HL-60 (cell line): ENCODE measurements around the gene CRIP2.

Source experiments
- DNase-seq, 2 experiments: peaks; one replicate each; pipeline ENCODE4 v3.0.0-alpha.2; 2010 to 2020; ENCODE audit warnings: low read depth in 1 of 2, low spot score in 1 of 2
- H3K27ac ChIP-seq: fragments of 250-450 bp; sonication (Bioruptor Pico); replicated peaks from 2 replicates; pipeline ENCODE4 v1.5.1; 2020; ENCODE audit warnings: mild to moderate bottlenecking, moderate library complexity
- H3K27me3 ChIP-seq: fragments of 250-450 bp; sonication (Bioruptor Pico); 2 replicates; pipeline ENCODE4 v1.5.1; 2021; ENCODE audit warnings: mild to moderate bottlenecking, moderate library complexity; ENCODE audit not compliant: insufficient read depth, poor library complexity, severe bottlenecking
- H3K4me3 ChIP-seq: replicated peaks from 2 replicates; pipeline ENCODE4 v1.5.1; 2011; ENCODE audit warnings: mild to moderate bottlenecking, control low read depth, low read length; ENCODE audit not compliant: insufficient read depth
- GABPA ChIP-seq: IDR thresholded peaks from 2 replicates; pipeline ENCODE4 v1.6.1; 2012; ENCODE audit warnings: low read depth
- POLR2AphosphoS5 ChIP-seq: IDR thresholded peaks from 2 replicates; pipeline ENCODE4 v1.6.1; 2012; ENCODE audit warnings: low read depth
- SPI1 ChIP-seq: IDR thresholded peaks from 2 replicates; pipeline ENCODE4 v1.6.1; 2012; ENCODE audit warnings: low read depth, mild to moderate bottlenecking, borderline replicate concordance
- TF ChIP-seq, protein P1 (sequence below): IDR thresholded peaks from 2 replicates; pipeline ENCODE4 v1.6.1; 2012; ENCODE audit warnings: low read depth; ENCODE audit not compliant: insufficient replicate concordance
- TF ChIP-seq, protein P2 (sequence below): IDR thresholded peaks from one replicate; pipeline ENCODE4 v1.5.1; 2011; ENCODE audit warnings: low read length, control low read depth, inconsistent platforms; ENCODE audit not compliant: insufficient read depth

CRIP2 gene

DNA sequence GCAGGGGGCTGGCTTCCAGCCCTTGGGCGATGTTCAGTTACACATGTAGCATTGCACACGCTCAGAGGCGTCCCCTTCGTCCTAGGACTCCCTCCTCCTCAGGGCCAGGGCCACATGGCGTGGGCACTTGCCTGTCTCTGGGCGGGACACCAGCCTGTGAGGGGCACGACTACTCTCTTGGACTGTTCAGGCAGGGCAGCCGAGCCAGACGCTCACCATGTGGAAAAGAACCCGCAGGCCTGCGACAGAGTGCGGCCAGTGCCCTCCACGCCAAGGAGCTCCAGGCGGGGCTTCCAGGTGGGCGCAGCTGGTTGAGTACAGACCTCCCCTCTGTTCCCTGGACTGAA is 34.1 kb upstream of the CRIP2 start:
- TF ChIP-seq POLR2AphosphoS5: no peak
- TF ChIP-seq, protein P1, sequence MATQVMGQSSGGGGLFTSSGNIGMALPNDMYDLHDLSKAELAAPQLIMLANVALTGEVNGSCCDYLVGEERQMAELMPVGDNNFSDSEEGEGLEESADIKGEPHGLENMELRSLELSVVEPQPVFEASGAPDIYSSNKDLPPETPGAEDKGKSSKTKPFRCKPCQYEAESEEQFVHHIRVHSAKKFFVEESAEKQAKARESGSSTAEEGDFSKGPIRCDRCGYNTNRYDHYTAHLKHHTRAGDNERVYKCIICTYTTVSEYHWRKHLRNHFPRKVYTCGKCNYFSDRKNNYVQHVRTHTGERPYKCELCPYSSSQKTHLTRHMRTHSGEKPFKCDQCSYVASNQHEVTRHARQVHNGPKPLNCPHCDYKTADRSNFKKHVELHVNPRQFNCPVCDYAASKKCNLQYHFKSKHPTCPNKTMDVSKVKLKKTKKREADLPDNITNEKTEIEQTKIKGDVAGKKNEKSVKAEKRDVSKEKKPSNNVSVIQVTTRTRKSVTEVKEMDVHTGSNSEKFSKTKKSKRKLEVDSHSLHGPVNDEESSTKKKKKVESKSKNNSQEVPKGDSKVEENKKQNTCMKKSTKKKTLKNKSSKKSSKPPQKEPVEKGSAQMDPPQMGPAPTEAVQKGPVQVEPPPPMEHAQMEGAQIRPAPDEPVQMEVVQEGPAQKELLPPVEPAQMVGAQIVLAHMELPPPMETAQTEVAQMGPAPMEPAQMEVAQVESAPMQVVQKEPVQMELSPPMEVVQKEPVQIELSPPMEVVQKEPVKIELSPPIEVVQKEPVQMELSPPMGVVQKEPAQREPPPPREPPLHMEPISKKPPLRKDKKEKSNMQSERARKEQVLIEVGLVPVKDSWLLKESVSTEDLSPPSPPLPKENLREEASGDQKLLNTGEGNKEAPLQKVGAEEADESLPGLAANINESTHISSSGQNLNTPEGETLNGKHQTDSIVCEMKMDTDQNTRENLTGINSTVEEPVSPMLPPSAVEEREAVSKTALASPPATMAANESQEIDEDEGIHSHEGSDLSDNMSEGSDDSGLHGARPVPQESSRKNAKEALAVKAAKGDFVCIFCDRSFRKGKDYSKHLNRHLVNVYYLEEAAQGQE: no peak
- TF ChIP-seq SPI1: no peak
- TF ChIP-seq, protein P2, sequence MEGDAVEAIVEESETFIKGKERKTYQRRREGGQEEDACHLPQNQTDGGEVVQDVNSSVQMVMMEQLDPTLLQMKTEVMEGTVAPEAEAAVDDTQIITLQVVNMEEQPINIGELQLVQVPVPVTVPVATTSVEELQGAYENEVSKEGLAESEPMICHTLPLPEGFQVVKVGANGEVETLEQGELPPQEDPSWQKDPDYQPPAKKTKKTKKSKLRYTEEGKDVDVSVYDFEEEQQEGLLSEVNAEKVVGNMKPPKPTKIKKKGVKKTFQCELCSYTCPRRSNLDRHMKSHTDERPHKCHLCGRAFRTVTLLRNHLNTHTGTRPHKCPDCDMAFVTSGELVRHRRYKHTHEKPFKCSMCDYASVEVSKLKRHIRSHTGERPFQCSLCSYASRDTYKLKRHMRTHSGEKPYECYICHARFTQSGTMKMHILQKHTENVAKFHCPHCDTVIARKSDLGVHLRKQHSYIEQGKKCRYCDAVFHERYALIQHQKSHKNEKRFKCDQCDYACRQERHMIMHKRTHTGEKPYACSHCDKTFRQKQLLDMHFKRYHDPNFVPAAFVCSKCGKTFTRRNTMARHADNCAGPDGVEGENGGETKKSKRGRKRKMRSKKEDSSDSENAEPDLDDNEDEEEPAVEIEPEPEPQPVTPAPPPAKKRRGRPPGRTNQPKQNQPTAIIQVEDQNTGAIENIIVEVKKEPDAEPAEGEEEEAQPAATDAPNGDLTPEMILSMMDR: no peak
- TF ChIP-seq GABPA: no peak
- no peak overlapping the region for H3K4me3 ChIP-seq
- DNase-seq: no peak
- H3K27ac ChIP-seq: no peak overlapping the region
- no peaks in the 10 kb centered on the region for H3K27me3 ChIP-seq

DNA sequence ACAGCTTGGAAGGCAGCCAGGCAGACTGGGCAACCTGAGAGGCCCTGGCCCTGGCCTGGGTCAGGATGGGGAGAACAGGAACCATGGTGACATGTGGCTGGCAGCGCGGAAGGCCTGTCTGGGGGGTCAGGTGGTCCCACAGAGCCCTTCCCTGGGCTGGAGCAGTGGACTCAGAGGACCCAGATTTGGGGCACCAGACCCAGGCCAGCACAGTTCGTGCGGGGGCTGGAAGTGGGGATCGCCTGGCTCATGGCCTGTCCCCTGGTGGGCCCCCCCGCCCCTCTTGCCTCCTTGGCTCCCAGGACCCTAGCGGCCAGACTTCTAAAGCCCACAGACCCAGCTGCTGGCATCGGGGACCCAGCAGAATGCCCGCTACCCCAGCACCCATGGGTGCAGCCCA is 33.6 kb upstream of the CRIP2 start:
- DNase-seq: no peak
- Histone ChIP-seq H3K27ac (no peak overlapping the region), H3K4me3 (no peak overlapping the region), H3K27me3 (no peaks in the 10 kb centered on the region)
- no peak for TF ChIP-seq SPI1

DNA sequence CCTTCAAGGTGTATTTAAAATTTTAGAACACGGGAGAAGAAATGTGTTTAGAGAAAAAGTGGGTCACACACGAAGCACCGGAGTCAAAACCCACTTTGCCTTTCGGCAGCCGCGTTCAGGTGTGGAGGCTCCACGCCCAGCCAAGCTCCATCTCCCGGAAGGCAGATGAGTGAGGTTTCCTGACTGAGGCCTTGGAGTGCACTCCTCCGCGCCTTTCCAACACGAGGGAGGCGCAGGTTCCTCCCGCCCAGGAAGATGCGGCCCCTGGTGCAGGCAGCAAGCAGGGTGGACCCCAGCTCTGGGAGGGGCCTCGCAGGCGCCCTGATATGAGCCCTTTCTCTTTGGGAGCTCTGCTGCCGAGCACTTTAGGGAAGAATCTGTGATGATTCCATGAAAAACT is 32.5 kb upstream of the CRIP2 start:
- TF ChIP-seq, protein P2: no peak
- TF ChIP-seq GABPA (no peak), SPI1 (no peak), POLR2AphosphoS5 (no peak)
- TF ChIP-seq, protein P1: no peak
- no peak for DNase-seq
- Histone ChIP-seq H3K27me3 (no peaks in the 10 kb centered on the region), H3K27ac (no peak overlapping the region), H3K4me3 (no peak overlapping the region)

DNA sequence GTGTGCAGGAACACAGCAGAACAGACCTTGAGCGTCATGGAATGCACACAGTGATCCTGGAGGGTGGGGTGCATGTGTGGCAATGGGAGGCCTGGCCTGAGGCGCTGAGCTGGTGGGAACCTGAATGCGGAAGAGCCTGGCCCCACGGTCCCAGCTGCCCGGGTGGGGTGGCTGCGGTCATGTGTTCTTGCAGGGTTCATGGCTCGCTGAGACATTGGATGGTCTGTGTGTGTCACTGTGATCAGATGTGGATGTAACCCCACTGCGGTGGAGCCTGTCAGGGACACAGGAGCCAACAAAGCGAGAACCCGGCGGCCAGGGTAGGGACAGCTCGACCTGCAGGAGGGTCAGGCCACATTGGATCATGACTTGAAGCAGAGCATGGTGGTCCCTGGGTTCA is 31.8 kb upstream of the CRIP2 start:
- Histone ChIP-seq H3K27me3 (no peaks in the 10 kb centered on the region), H3K27ac (no peak overlapping the region), H3K4me3 (no peak overlapping the region)
- no peak for DNase-seq
- TF ChIP-seq SPI1: no peak
- no peak for TF ChIP-seq POLR2AphosphoS5
- TF ChIP-seq, protein P1: no peak
- TF ChIP-seq, protein P2: no peak
- TF ChIP-seq GABPA: no peak
